Smooth muscle cell (in vitro differentiated cells): ENCODE results near the gene RAMAC. TPM values are rescaled to one million over a fixed set of nuclear protein-coding genes. Genes with fewer than 3 reads are reported as not detected.

Experiments
- DNase-seq: peaks from one replicate; lab custom pipeline; 2025; ENCODE audit not compliant: unreplicated experiment; lab: John Stamatoyannopoulos, UW
- H2AFZ ChIP-seq: fragments of 200-600 bp; sonication (generic); 2 replicates; pipeline ENCODE4 v1.6.0; 2016; ENCODE audit warnings: antibody characterized with exemption, low read depth, mild to moderate bottlenecking
- H3F3A ChIP-seq: fragments of 200-600 bp; sonication (generic); 2 replicates; pipeline ENCODE4 v1.6.0; 2017; ENCODE audit warnings: antibody characterized with exemption, low read depth
- H3K27ac ChIP-seq: fragments of 200-600 bp; sonication (generic); 2 replicates; pipeline ENCODE4 v1.5.1; 2016; ENCODE audit warnings: low read depth, mild to moderate bottlenecking
- H3K27me3 ChIP-seq: fragments of 200-600 bp; sonication (generic); 2 replicates; pipeline ENCODE4 v1.6.1; 2016; ENCODE audit warnings: low read depth, mild to moderate bottlenecking
- H3K36me3 ChIP-seq: fragments of 200-600 bp; sonication (generic); 2 replicates; pipeline ENCODE4 v1.5.1; 2016; ENCODE audit warnings: low read depth
- H3K4me1 ChIP-seq: fragments of 200-600 bp; sonication (generic); 2 replicates; pipeline ENCODE4 v1.5.1; 2016; ENCODE audit warnings: low read depth
- H3K4me2 ChIP-seq: fragments of 200-600 bp; sonication (generic); 2 replicates; pipeline ENCODE4 v1.6.0; 2016; ENCODE audit warnings: mild to moderate bottlenecking
- H3K4me3 ChIP-seq: fragments of 200-600 bp; sonication (generic); 2 replicates; pipeline ENCODE4 v1.5.1; 2016; ENCODE audit warnings: mild to moderate bottlenecking
- H3K79me2 ChIP-seq: fragments of 200-600 bp; sonication (generic); 2 replicates; pipeline ENCODE4 v1.6.0; 2016; ENCODE audit warnings: low read depth, mild to moderate bottlenecking
- H3K9ac ChIP-seq: fragments of 200-600 bp; sonication (generic); 2 replicates; pipeline ENCODE4 v1.6.0; 2016; ENCODE audit warnings: low read depth
- H3K9me3 ChIP-seq: fragments of 200-600 bp; sonication (generic); replicated peaks from 2 replicates; pipeline ENCODE4 v1.5.1; 2016; ENCODE audit warnings: low read depth
- H4K20me1 ChIP-seq: fragments of 200-600 bp; sonication (generic); 2 replicates; pipeline ENCODE4 v1.6.0; 2016; ENCODE audit warnings: low read depth
- CTCF ChIP-seq: fragments of 200-600 bp; sonication (generic); IDR thresholded peaks from 2 replicates; pipeline ENCODE4 v1.5.1; 2017; ENCODE audit warnings: borderline replicate concordance, mild to moderate bottlenecking, antibody characterized with exemption; ENCODE audit not compliant: insufficient read depth, poor library complexity, severe bottlenecking
- WGBS: methylation state at CpG from one replicate; pipeline ENCODE4 v1.1.7; 2016; ENCODE audit warnings: low lambda C conversion rate; 5-methylcytosine and 5-hydroxymethylcytosine counted together
- polyA plus RNA-seq: library from polyadenylated mRNA; unstranded; fragments of >200 nt; fragmentation: Nextera tagmentation; extraction: Ambion mirVana; gene quantifications from 2 replicates; pipeline ENCODE4 v1.2.1, GENCODE V29; 2016
- total RNA-seq: library from RNA; depleted of rRNA; stranded (reverse); fragments of >200 nt; gene quantifications from 2 replicates; pipeline ENCODE4 v1.2.3, GENCODE V29; 2014

Gene RAMAC
- total and polyA plus RNA-seq, 2 experiments from 2014 or later: 56.6 to 59.2 TPM

GRCh38 chr15:82964890-82965289 is 21.1 kb upstream of the RAMAC start:
- Histone ChIP-seq H3K9ac (no peak overlapping the region), H3K27me3 (no peaks in the 10 kb centered on the region), H3K36me3 (no peaks in the 10 kb centered on the region), H3K79me2 (no peaks in the 10 kb centered on the region), H3K4me2 (no peak overlapping the region), H3K4me3 (no peak overlapping the region), H2AFZ (no peak overlapping the region), H4K20me1 (no peaks in the 10 kb centered on the region), H3K27ac (no peak overlapping the region), H3K4me1 (no peaks in the 10 kb centered on the region), H3K9me3 (no peaks in the 10 kb centered on the region), H3F3A (no peaks in the 10 kb centered on the region)
- TF ChIP-seq CTCF: no peak
- 96% methylated on average over 5 of the region's 5 CpGs for WGBS
- DNase-seq: no peak

DNA sequence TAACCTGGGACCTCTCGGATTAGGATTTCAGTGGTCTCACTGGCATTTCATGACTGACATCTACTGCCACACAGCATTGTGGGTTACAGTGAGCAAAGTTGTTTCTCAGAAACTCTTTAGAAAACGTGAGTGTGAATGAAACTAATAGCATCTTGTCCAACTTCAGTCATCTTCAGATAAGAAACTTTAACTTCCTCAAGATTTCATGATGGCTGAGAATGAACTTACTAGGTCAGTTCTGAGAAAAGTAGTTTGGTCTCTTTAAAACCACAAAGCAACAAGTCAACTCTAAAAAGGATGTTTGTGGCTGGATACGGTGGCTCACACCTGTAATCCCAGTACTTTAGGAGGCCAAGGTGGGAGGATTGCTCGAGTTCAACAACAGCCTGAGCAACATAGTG is 19.3 kb upstream of the RAMAC start:
- no peaks in the 10 kb centered on the region for H3K27me3 ChIP-seq
- no peak overlapping the region for H3K4me2 ChIP-seq
- no peaks in the 10 kb centered on the region for H4K20me1 ChIP-seq
- H3K79me2 ChIP-seq: no peaks in the 10 kb centered on the region
- DNase-seq: no peak
- no peak overlapping the region for H3K9ac ChIP-seq
- no peak for TF ChIP-seq CTCF
- no peaks in the 10 kb centered on the region for H3F3A ChIP-seq
- H3K27ac ChIP-seq: no peak overlapping the region
- no peak overlapping the region for H3K4me3 ChIP-seq
- no peaks in the 10 kb centered on the region for H3K9me3 ChIP-seq
- no peak overlapping the region for H2AFZ ChIP-seq
- no peaks in the 10 kb centered on the region for H3K36me3 ChIP-seq
- WGBS: 83% methylated on average over 4 of the region's 4 CpGs
- no peaks in the 10 kb centered on the region for H3K4me1 ChIP-seq

DNA sequence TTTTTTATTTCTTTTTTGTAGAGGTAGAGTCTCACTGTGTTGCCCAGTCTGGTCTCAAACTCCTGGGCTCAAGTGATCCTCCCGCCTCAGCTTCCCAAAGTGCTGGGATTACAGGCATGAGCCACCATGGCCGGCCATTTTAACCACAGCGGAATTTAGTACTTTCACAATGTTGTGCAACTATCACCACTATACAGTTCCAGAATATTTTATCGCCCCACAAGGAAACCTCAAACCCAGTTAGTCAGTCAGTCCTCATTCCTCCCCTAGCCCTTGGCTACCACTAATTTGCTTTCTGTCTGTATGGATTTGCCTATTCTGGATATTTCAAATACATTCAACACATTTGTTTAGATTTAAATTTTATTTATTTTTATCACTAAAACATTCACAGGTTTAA is 17.9 kb upstream of the RAMAC start:
- H3K36me3 ChIP-seq: no peaks in the 10 kb centered on the region
- H4K20me1 ChIP-seq: no peaks in the 10 kb centered on the region
- no peaks in the 10 kb centered on the region for H3F3A ChIP-seq
- H3K4me3 ChIP-seq: no peak overlapping the region
- TF ChIP-seq CTCF: no peak
- H3K9ac ChIP-seq: no peak overlapping the region
- no peak overlapping the region for H3K27ac ChIP-seq
- H3K79me2 ChIP-seq: no peaks in the 10 kb centered on the region
- H3K9me3 ChIP-seq: no peaks in the 10 kb centered on the region
- 75% methylated on average over 4 of the region's 4 CpGs for WGBS
- H3K27me3 ChIP-seq: no peaks in the 10 kb centered on the region
- H3K4me1 ChIP-seq: no peaks in the 10 kb centered on the region
- DNase-seq: no peak
- H2AFZ ChIP-seq: no peak overlapping the region
- H3K4me2 ChIP-seq: no peak overlapping the region

GRCh38 chr15:82969353-82969752 is 16.7 kb upstream of the RAMAC start:
- Histone ChIP-seq H2AFZ (no peak overlapping the region), H4K20me1 (no peaks in the 10 kb centered on the region), H3K79me2 (no peaks in the 10 kb centered on the region), H3K36me3 (no peaks in the 10 kb centered on the region), H3K9ac (no peak overlapping the region), H3K27me3 (no peaks in the 10 kb centered on the region), H3K4me1 (no peaks in the 10 kb centered on the region), H3K4me3 (no peak overlapping the region), H3F3A (no peaks in the 10 kb centered on the region), H3K27ac (no peak overlapping the region), H3K9me3 (no peaks in the 10 kb centered on the region), H3K4me2 (no peak overlapping the region)
- WGBS: 85% methylated on average over 7 of the region's 7 CpGs
- DNase-seq: no peak
- no peak for TF ChIP-seq CTCF
